Psoas muscle (tissue), 8 donors: Measurements from ENCODE around the gene ACTA1. TPM values are rescaled to one million over a fixed set of nuclear protein-coding genes. Genes with fewer than 3 reads are reported as not detected.

Experiments
- ATAC-seq, 4 donors: fragments of 200-7000 bp; cut with Tn5 transposase; one replicate each; pipeline ENCODE4 v1.9.1; 2020; ENCODE audit warnings: moderate library complexity in 3 of 4, mild to moderate bottlenecking in 2 of 4
- DNase-seq, 2 donors: peaks; one replicate each; pipeline ENCODE4 v3.0.0-alpha.2; 2020
- H3K27ac ChIP-seq: fragments of 200-600 bp; one replicate; pipeline ENCODE4 v1.8.0; 2022
- H3K27me3 ChIP-seq, 3 donors: fragments of 200-600 bp in 1 of 3; one replicate each; pipeline versions ENCODE4 v1.6.1 to v1.8.0; 2013 to 2022; ENCODE audit warnings: low read length in 2 of 3, mild to moderate bottlenecking in 2 of 3, moderate library complexity in 1 of 3; ENCODE audit not compliant: insufficient read depth in 3 of 3
- H3K36me3 ChIP-seq, 2 donors: fragments of 200-600 bp in 1 of 2; one replicate each; pipeline versions ENCODE4 v1.6.1 to v1.8.0; 2013 to 2022; ENCODE audit warnings: low read depth in 1 of 2, mild to moderate bottlenecking in 1 of 2, moderate library complexity in 1 of 2; ENCODE audit not compliant: insufficient read depth in 1 of 2
- H3K4me1 ChIP-seq: fragments of 200-600 bp; one replicate; pipeline ENCODE4 v1.8.0; 2022
- H3K4me3 ChIP-seq: fragments of 200-600 bp; one replicate; pipeline ENCODE4 v1.8.0; 2022; ENCODE audit warnings: mild to moderate bottlenecking
- H3K9me3 ChIP-seq: fragments of 200-600 bp; one replicate; pipeline ENCODE4 v1.8.0; 2022
- WGBS, 3 donors: extraction: QIAGEN DNeasy Blood & Tissue Kit; methylation state at CpG; one replicate each; pipeline versions ENCODE4 v1.1.6 to v1.1.7; 2013; 5-methylcytosine and 5-hydroxymethylcytosine counted together
- intact Hi-C, 2 donors: fragments of 100-400 bp; cut with DNase I; formaldehyde crosslinking; loops; one replicate each; pipeline versions ENCODE4 v1.11.0 to v1.14.2; 2022
- polyA plus RNA-seq, 3 donors: library from polyadenylated mRNA; stranded (reverse); fragments of 200-250 nt; gene quantifications; one replicate each; pipeline ENCODE4 v1.2.3, GENCODE V29; 2013
- total RNA-seq, 4 donors: library from RNA; stranded (reverse); fragmentation: NEBNext Ultra II Directional in 2 of 4; extraction: Animal tissue kit (Norgen Biotek cat#: 25700) in 2 of 4; gene quantifications; one replicate each; pipeline versions ENCODE4 v1.2.1 to v1.2.4, GENCODE V29; 2021 to 2023
- TF ChIP-seq, protein P1 (sequence below): fragments of 200-600 bp; IDR thresholded peaks from one replicate; pipeline ENCODE4 v1.8.0; 2022; ENCODE audit warnings: antibody characterized with exemption
- donor health status: healthy with polysubstance abuse.
- donor health status: DM: no; HTN: no; CAD: no; lungs with moderate emphysema.
- donor health status: Bipolar disorder and iron deficiency.
- donor health status: healthy.
- donor health status: DM: yes; HTN: yes; CAD: no.
- donor health status: DM: no; HTN: no; CAD: no.
- donor health status: DM: no; HTN: no; CAD: no.
- donor health status: DM: yes; HTN: yes; CAD: no.

ACTA1 gene
- total and polyA plus RNA-seq, 7 donors: 8,109 to 28,566 (median 17,090) TPM

DNA sequence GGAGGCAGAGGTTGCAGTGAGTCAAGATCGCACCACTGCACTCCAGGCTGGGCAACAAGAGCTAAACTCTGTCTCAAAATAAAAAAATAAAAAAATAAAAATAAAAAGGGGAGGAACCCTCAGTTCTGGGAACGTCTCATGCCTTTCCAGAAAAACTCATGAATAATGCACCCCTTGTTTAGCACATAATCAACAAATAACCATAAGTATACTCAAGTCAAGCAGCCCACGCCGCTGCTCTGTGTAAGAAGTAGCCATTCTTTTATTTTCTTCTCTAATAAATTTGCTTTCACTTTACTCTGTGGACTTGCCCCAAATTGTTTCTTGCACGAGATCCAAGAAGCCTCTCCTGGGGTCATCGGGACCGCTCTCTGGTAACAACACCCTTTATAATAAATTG is 14.5 kb upstream of the ACTA1 start:
- H3K27ac ChIP-seq: no peak overlapping the region
- no peak for ATAC-seq
- no peaks in the 10 kb centered on the region for H3K9me3 ChIP-seq
- no peaks in the 10 kb centered on the region for H3K27me3 ChIP-seq
- DNase-seq: no peak
- TF ChIP-seq, protein P1, sequence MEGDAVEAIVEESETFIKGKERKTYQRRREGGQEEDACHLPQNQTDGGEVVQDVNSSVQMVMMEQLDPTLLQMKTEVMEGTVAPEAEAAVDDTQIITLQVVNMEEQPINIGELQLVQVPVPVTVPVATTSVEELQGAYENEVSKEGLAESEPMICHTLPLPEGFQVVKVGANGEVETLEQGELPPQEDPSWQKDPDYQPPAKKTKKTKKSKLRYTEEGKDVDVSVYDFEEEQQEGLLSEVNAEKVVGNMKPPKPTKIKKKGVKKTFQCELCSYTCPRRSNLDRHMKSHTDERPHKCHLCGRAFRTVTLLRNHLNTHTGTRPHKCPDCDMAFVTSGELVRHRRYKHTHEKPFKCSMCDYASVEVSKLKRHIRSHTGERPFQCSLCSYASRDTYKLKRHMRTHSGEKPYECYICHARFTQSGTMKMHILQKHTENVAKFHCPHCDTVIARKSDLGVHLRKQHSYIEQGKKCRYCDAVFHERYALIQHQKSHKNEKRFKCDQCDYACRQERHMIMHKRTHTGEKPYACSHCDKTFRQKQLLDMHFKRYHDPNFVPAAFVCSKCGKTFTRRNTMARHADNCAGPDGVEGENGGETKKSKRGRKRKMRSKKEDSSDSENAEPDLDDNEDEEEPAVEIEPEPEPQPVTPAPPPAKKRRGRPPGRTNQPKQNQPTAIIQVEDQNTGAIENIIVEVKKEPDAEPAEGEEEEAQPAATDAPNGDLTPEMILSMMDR: no peak
- 85 to 91% (median 88%) methylated on average over 7 of the region's 7 CpGs for WGBS, 3 donors
- intact Hi-C loops: no loop called here
- no peaks in the 10 kb centered on the region for H3K4me1 ChIP-seq
- no peak overlapping the region for H3K4me3 ChIP-seq
- peaks cover 0 to 90% of the 10 kb centered on the region in 2 donors for H3K36me3 ChIP-seq

DNA sequence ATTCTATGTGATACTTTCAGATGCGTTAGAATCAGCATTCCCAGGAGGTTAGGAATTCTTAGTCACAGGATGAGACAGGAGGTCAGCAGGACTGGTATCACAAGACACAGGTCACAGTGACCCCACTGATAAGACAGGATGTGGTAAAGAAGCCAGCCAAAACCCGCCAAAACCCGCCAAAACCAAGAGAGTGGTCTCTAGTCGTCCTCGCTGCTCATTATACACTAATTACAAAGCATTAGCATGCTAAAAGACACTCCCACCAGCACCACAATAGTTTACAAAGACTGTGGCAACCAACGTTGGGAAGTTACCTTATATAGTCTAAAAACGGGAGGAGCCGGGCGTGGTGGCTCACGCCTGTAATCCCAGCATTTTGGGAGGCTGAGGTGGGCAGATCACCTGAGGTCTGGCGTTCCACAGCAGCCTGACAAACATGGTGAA is 13.9 kb upstream of the ACTA1 start:
- Histone ChIP-seq H3K9me3 (no peaks in the 10 kb centered on the region), H3K27ac (no peak overlapping the region), H3K27me3 (no peaks in the 10 kb centered on the region), H3K4me3 (no peak overlapping the region), H3K36me3 (peaks cover 0 to 94% of the 10 kb centered on the region in 2 donors), H3K4me1 (no peaks in the 10 kb centered on the region)
- TF ChIP-seq, protein P1: no peak
- no peak for DNase-seq
- ATAC-seq: no peak
- WGBS, 3 donors: 91% methylated on average over 11 of the region's 11 CpGs
- intact Hi-C loops: no loop called here

DNA sequence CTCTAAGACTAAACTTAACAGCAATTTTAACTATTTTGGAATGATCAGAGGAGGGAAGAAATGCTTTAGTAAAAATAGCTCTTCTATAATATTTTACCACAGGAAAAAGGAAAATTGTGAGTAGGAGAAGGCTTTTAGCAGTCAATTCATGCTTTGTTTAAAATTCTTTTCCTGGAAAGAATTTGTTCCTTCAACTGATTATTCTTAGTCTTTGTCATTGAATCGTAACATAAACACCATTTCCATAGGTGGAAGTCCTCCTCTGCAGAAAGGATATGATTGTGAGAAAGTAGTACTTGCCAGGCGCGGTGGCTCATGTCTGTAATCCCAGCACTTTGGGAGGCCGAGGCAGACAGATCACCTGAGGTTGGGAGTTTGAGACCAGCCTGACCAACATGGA is 11.9 kb upstream of the ACTA1 start:
- TF ChIP-seq, protein P1: no peak
- Histone ChIP-seq H3K27me3 (no peaks in the 10 kb centered on the region), H3K4me1 (peaks cover 19% of the 10 kb centered on the region), H3K27ac (no peak overlapping the region), H3K36me3 (peaks cover 0 to 82% of the 10 kb centered on the region in 2 donors), H3K9me3 (no peaks in the 10 kb centered on the region), H3K4me3 (no peak overlapping the region)
- ATAC-seq (no peak), DNase-seq (no peak)
- WGBS, 3 donors: 91 to 95% (median 92%) methylated on average over 4 of the region's 4 CpGs
- intact Hi-C loops: no loop called here

DNA sequence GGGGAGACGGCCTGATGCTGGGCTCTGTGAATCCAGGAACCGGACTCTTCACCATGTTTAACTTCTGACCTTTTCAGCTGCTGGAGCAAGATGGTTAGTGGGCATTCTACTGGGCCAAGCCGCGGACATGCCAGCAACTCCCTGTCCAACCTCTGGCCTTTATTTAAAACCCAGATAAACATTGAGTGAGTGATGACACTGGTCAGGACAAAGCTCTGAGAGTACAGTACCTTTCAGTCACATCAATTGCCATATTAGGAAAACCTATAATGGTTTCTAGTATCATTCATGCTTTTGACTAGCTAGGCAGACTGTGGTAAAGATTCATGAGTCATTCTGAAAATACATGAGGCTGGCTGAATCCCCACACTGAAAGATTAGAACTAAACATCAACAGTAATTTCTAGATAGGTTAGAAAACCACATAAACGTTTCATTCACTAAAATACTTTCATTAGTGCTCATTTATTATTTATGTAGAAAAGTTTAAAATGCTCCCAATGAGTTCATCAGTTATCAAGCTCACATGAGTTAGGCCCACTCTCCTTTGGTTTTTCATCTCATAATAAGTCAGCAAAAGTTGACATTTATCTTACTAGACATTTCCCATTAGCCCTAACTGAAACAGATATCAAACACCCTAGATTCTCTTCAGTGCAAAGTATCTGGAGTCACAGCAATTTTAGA is 7.1 kb upstream of the ACTA1 start:
- WGBS, 3 donors: 29 to 43% (median 32%) methylated on average over 5 of the region's 5 CpGs
- DNase-seq: no peak

More for the DNA sequence above, 7.1 kb upstream of the ACTA1 start:
- no peaks in the 10 kb centered on the region for H3K9me3 ChIP-seq
- peaks cover 45% of the 10 kb centered on the region for H3K4me1 ChIP-seq
- H3K36me3 ChIP-seq: peaks cover 0 to 36% of the 10 kb centered on the region in 2 donors
- TF ChIP-seq, protein P1: no peak
- ATAC-seq: peak; percentile 28 to 56 (median 47)
- H3K4me3 ChIP-seq: no peak overlapping the region
- H3K27ac ChIP-seq: peak overlapping the region; percentile 85
- no peaks in the 10 kb centered on the region for H3K27me3 ChIP-seq
- intact Hi-C loops: loop anchor here in 1 of 2 donors (5.0 kb wide), 1 partner anchor 34 kb away; no protein-coding TSS in a partner anchor
